Kidney tubule cell (primary cell): Measurements from ENCODE around the gene GLG1.

ENCODE experiments used
- DNase-seq: peaks from one replicate; pipeline ENCODE4 v3.0.0-alpha.2; 2018; ENCODE audit warnings: low spot score

The GLG1 gene

DNA sequence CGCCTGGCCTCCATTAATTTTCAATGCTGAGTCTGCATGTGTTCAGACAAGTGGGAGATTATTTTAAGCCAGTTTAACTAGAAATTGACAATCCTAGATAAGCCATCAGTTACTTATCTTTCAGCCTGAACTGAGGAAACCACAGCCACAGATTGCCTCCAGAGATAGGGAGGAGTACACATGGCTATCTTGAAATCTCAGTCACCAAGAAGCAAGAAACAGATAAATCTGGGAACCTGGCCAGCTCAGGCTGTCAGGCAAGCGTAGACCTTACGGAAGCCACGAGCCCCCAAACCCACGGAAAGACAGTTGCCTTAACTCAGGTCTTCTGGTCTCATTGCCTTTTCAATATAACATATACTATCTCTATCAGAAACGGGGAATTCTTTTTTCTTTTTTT lies 2.0 kb upstream of the GLG1 start:
- DNase-seq: no peak

DNA sequence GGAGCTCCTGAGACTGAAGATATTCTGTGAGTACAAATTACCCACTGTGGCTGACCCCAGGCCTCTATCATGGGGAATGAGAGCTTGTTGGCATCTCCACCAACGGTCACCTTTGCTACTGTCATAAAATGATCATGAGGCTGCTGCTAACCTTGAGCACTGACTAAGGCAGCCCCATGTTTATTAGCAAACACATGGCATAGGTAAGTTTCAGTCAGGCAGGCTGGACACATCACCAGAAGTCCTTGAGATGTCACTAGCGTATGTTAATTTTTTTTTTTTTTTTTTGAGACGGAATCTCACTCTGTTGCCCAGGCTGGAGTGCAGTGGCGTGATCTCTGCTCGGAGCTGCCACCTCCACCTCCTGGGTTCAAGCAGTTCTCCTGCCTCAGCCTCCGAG lies 1.5 kb upstream of the GLG1 start:
- DNase-seq: no peak

DNA sequence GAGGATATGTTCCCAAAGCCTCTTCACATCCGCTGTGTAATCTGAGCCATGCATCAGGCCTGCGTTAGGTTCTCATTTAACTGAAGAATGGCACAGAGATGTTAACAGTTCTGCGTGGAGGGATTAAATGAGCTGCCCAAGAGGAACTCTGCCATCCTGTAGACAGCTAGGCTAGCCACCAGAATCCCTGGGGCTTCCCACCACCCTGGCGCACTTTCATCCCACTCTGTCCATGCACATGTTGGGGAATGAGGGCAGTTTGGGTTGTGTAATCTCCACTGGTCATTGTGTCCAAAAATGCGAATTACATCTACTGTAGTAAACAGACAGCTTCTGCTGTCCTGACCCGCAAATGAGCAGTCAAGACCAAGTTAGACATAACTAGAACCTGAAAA lies 1.0 kb upstream of the GLG1 start:
- no peak for DNase-seq

GRCh38 chr16:74607310-74607961 lies 522 bp upstream of the GLG1 start:
- no peak for DNase-seq

DNA sequence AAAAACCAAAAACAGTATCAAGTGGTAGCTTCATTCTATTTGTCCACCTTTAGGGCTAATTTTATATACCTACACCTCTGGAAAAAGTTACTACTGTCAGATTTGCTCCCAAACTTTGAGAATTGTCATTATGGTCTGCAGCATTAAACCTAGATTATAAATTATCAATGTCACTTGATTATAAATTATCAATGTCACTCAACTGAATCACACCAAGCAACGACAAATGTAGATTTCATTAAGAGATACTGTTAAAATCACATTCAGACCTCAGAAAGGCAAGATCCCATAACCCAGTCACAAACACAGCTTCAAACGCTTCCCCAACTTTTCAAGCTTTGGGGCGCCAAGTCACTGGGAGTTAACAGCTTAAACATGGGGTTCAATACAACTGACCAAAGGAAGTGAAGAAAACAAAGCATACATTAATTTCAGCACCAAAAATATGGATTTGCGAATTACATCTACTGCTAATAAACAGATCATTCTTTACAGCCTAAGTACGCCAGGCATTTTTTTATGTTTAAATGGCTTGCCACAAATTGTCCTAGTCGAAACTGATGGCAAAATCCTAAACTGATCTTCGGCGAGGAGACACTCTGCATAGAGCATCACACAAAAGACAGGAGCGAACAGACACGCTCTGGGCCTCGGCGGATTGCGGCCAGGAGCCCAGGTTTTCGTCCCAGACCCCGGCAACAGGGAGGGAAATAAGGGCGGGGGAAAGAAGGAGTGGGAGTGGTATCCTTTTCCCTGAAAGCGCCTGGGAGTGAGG lies 981 bp downstream of the GLG1 start:
- DNase-seq: no peak

GRCh38 chr16:74605332-74605731 lies 1.6 kb downstream of the GLG1 start:
- no peak for DNase-seq

DNA sequence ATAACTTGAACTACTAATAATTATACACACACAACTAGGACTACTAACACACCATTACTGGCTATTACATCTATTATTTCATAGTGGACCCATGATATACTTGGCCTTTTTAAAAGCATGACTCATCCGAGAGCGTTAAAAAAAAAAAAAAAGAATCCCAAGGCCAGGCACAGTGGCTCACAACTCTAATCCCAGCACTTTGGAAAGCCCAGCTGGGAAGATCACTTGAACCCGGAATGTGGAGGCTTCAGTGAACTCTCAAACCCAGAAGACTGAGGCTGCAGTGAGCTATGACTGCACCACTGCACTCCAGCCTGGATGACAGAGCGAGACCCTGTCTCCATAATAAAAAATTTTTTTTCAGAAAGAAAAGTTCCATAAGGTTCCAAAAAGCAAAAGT lies 3.1 kb downstream of the GLG1 start:
- peak; percentile 33 for DNase-seq

DNA sequence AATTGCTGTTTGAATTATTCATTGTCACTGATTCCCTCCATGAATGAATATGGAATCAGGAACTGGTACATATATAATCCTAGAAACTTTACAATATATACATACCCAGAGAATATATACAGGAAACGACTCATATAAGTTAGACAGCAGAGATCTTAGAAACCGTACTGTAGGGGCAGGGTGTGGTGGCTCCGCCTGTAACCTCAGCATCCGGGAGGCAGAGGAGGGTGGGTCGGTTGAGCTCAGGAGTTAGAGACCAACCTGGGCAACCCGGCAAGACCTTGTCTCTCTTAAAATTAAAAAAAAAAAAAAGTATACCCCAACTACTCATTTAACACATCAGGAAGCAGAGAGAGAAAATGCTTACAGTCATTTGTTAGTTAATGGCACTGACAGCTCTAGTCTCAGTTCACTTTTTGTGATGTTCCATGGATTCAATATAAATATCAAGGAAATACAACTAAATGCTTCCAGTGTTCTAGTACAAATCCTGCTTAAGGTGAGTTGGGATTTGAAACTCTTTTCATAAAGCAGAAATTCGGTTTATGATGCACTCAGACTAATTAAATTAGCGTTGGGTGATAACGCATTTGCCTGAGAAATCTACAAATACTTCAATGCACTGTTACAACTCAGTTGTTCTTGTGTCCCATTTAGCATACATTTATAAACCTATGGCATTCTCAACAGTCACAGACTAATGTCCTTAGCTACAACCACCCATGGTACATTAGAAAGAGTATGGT lies 5.6 kb downstream of the GLG1 start:
- DNase-seq: no peak

DNA sequence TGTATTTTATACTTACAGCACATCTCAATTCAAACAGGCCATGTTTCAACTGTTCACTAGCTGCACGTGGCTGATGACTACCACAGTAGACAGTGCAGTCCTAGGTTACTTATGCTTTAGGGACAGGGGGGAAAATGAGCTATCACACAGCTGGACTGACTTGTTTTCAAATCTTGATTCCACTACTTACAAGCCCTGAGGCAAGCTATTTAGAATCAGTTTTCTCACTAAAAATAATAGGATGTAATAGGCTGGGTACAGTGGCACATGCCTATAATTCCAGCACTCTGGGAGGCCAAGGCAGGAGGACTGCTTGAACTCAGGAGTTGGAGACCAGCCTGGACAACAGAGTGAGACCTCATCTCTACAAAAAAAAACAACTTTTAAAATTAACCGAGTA lies 10.3 kb downstream of the GLG1 start:
- DNase-seq: no peak

GRCh38 chr16:74592847-74593246 lies 14.1 kb downstream of the GLG1 start:
- no peak for DNase-seq

DNA sequence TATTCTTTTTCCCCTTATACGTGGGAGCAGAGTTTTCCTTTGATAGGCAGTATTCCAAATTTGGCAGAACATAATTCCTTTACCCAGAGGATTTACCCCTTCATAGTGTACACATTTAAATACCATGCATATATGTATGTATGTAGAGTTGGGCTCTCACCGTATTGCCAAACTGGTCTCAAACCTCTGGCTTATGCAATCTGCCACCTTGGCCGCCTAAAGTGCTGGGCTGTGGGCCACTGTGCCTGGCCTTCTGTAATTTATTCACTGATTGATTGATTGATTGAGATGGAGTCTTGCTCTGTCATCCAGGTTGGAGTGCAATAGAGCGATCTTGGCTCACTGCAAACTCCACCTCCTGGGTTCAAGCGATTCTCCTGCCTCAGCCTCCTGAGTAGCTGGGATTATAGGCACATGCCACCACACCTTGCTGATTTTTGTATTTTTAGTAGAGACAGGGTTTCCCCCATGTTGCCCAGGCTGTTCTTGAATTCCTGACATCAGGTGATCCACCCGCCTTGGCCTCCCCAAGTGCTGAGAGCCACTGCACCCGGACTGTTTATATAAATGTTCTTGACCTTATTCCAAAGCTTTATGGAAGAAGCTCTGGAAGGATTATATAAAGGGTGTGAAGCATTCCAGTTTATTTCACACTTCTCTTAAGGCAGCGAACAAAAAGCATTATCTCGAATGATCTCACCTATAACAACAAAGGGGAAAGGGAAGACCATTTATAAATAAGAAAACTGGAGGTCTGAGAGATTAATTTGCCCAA lies 14.9 kb downstream of the GLG1 start:
- DNase-seq: no peak

GRCh38 chr16:74586948-74587347 lies 20.0 kb downstream of the GLG1 start:
- DNase-seq: peak; percentile 63

DNA sequence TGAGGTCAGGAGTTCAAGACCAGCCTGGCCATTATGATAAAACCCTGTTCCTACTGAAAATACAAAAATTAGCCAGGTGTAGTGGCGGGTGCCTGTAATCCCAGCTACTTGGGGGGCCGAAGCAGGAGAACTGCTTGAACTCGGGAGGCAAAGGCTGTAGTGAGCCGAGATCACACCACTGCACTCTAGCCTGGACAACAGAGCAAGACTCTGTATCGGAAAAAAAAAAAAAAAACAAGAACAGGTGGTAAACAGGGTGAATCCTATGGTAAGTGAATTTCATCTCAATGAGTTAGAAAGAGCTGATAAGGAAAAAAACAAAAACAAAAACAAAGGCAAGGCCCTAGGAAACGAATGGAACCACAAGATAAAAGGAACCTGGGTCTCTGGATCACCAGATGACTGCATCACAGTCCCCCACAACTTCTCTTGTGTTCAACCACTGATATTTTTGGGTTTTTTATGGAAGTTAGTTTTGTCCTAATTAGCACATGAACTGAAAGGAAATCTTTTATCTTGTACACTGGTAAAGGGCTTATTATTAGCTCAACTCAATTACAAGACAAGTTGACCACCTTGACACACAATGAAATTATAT lies 21.0 kb downstream of the GLG1 start:
- no peak for DNase-seq

GRCh38 chr16:74583926-74584666 lies 22.8 kb downstream of the GLG1 start:
- no peak for DNase-seq

GRCh38 chr16:74582970-74583369 lies 23.9 kb downstream of the GLG1 start:
- no peak for DNase-seq

DNA sequence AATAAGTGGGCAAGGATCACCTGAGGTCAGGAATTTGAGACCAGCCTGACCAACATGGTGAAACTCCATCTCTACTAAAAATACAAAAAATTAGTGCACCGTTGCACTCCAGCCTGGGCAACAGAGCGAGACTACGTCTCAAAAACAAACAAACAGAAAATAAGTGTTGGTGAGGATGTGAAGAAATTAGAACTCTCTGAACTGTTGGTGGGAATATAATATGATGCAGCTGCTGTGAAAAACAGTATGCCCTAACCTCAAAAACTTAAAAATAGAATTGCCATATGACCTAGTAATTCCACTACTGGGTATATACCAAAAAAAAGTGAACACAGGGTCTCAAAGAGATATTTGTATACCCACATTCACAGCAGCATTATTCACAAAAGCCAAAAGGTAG lies 26.1 kb downstream of the GLG1 start:
- no peak for DNase-seq

- no peak for DNase-seq
Observed at GRCh38 chr16:74578838-74579237, 28.1 kb downstream of the GLG1 start.

DNA sequence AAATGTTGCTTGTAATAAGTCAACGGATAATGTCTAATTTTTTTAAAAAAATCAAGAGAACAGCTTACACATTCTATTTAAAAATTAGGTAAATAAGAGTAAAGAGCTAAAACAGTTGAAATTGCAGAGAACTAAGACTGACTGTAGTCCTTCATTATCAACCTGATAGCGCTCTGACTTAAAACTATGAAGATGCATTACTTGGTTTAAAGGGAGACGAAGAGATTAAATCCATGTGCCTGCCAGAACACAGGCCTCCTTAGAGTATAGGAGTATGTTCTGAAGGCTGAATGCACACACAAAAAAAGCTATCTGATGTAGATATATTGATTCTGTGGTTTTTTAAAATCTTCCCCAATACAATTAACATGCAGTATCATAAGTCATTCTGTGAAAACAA lies 28.5 kb downstream of the GLG1 start:
- no peak for DNase-seq

GRCh38 chr16:74577882-74578366 lies 29.0 kb downstream of the GLG1 start:
- DNase-seq: peak; percentile 48

- peak; percentile 52 for DNase-seq
Observed at GRCh38 chr16:74575807-74576643, 30.9 kb downstream of the GLG1 start.
